Measurements from ENCODE around the gene MYO1G.

MYO1G gene

GRCh38 chr7:44930921-44931320 is 47.9 kb downstream of the MYO1G start:
- no peak for DNase-seq (ENCODE audit: low read depth)
- no peak for TF ChIP-seq CTCF (IDR thresholded peaks at IDR 0.05; ENCODE audit: low read depth, low read length, missing control alignments)
- in situ Hi-C loops (cut with HindIII; ENCODE audit: low sequenced_read_pairs), result no loop called here
- H3K4me3 ChIP-seq (ENCODE audit: low read depth, low read length), result no peak overlapping the region

GRCh38 chr7:44922351-44922694 is 56.5 kb downstream of the MYO1G start:
- no peak for DNase-seq (ENCODE audit: low read depth)
- H3K4me3 ChIP-seq (ENCODE audit: low read depth, low read length), result no peak overlapping the region
- in situ Hi-C loops (cut with HindIII; ENCODE audit: low sequenced_read_pairs), result no loop called here
- no peak for TF ChIP-seq CTCF (IDR thresholded peaks at IDR 0.05; ENCODE audit: low read depth, low read length, missing control alignments)

- in situ Hi-C loops (cut with HindIII; ENCODE audit: low sequenced_read_pairs), result no loop called here
Measured at GRCh38 chr7:44921607-44922350, 57.0 kb downstream of the MYO1G start.

GRCh38 chr7:44920119-44920518 is 58.7 kb downstream of the MYO1G start:
- in situ Hi-C loops (cut with HindIII; ENCODE audit: low sequenced_read_pairs), result no loop called here
- no peak overlapping the region for H3K4me3 ChIP-seq (ENCODE audit: low read depth, low read length)
- TF ChIP-seq CTCF (IDR thresholded peaks at IDR 0.05; ENCODE audit: low read depth, low read length, missing control alignments), result no peak
- no peak for DNase-seq (ENCODE audit: low read depth)

More at GRCh38 chr7:44921607-44922350, 57.0 kb downstream of the MYO1G start:
- peak; percentile 80 for TF ChIP-seq CTCF (IDR thresholded peaks at IDR 0.05; ENCODE audit: low read depth, low read length, missing control alignments)
- peak; percentile 24 for DNase-seq (ENCODE audit: low read depth)
- H3K4me3 ChIP-seq (ENCODE audit: low read depth, low read length), result no peak overlapping the region

GRCh38 chr7:44918029-44918428 is 60.8 kb downstream of the MYO1G start:
- in situ Hi-C loops (cut with HindIII; ENCODE audit: low sequenced_read_pairs), result no loop called here
- no peak for DNase-seq (ENCODE audit: low read depth)
- no peak for TF ChIP-seq CTCF (IDR thresholded peaks at IDR 0.05; ENCODE audit: low read depth, low read length, missing control alignments)
- H3K4me3 ChIP-seq (ENCODE audit: low read depth, low read length), result no peak overlapping the region

GRCh38 chr7:44917465-44917864 is 61.4 kb downstream of the MYO1G start:
- no peak overlapping the region for H3K4me3 ChIP-seq (ENCODE audit: low read depth, low read length)
- no peak for TF ChIP-seq CTCF (IDR thresholded peaks at IDR 0.05; ENCODE audit: low read depth, low read length, missing control alignments)
- no peak for DNase-seq (ENCODE audit: low read depth)
- in situ Hi-C loops (cut with HindIII; ENCODE audit: low sequenced_read_pairs), result no loop called here

All from astrocyte of the cerebellum (primary cell).